Measurements from ENCODE around the gene GRIA3.
"Not testable (repeated sequence)": the region's sequence is repeated elsewhere in the genome, so short reads cannot be mapped to it uniquely, and the experiment has no call there.

GRIA3 gene

GRCh38 chrX:123455693-123456092 is 271.6 kb downstream of the GRIA3 start:
- DNase-seq (ENCODE audit: low read depth, low spot score) = no peak

GRCh38 chrX:123464709-123465108 is 280.6 kb downstream of the GRIA3 start:
- DNase-seq (ENCODE audit: low read depth, low spot score) = no peak

GRCh38 chrX:123468481-123468880 is 284.4 kb downstream of the GRIA3 start:
- DNase-seq (ENCODE audit: low read depth, low spot score) = no peak

- no peak for DNase-seq (ENCODE audit: low read depth, low spot score)
Observed at GRCh38 chrX:123475068-123475724, 291.1 kb downstream of the GRIA3 start.

GRCh38 chrX:123476611-123477219 is 292.6 kb downstream of the GRIA3 start:
- DNase-seq (ENCODE audit: low read depth, low spot score) = peak; percentile 28

- DNase-seq (ENCODE audit: low read depth, low spot score) = no peak
Observed at GRCh38 chrX:123477673-123478072, 293.6 kb downstream of the GRIA3 start.

GRCh38 chrX:123481913-123482851 is 298.1 kb downstream of the GRIA3 start:
- no peak for DNase-seq (ENCODE audit: low read depth, low spot score)

- DNase-seq (ENCODE audit: low read depth, low spot score) = no peak
Observed at GRCh38 chrX:123486297-123486696, 302.2 kb downstream of the GRIA3 start.

- DNase-seq (ENCODE audit: low read depth, low spot score) = no peak
Observed at GRCh38 chrX:123487236-123487635, 303.2 kb downstream of the GRIA3 start.

- DNase-seq (ENCODE audit: low read depth, low spot score) = no peak
Observed at GRCh38 chrX:123487669-123488068, 303.6 kb downstream of the GRIA3 start.

- DNase-seq (ENCODE audit: low read depth, low spot score) = no peak
Observed at GRCh38 chrX:123489011-123489410, 304.9 kb downstream of the GRIA3 start.

GRCh38 chrX:123493857-123494256 is 309.8 kb downstream of the GRIA3 start:
- no peak for DNase-seq (ENCODE audit: low read depth, low spot score)

GRCh38 chrX:123499787-123500186 is 315.7 kb downstream of the GRIA3 start:
- no peak for DNase-seq (ENCODE audit: low read depth, low spot score)

GRCh38 chrX:123504047-123504446 is 320.0 kb downstream of the GRIA3 start:
- DNase-seq (ENCODE audit: low read depth, low spot score) = no peak

- DNase-seq (ENCODE audit: low read depth, low spot score) = peak; percentile 25
Observed at GRCh38 chrX:123504630-123505270, 320.7 kb downstream of the GRIA3 start.

- no peak for DNase-seq (ENCODE audit: low read depth, low spot score)
Observed at GRCh38 chrX:123513585-123514278, 329.7 kb downstream of the GRIA3 start.

GRCh38 chrX:123514279-123514640 is 330.2 kb downstream of the GRIA3 start:
- DNase-seq (ENCODE audit: low read depth, low spot score) = peak; percentile 74

- DNase-seq (ENCODE audit: low read depth, low spot score) = no peak
Observed at GRCh38 chrX:123518791-123519190, 334.7 kb downstream of the GRIA3 start.

GRCh38 chrX:123525123-123525725 is 341.1 kb downstream of the GRIA3 start:
- DNase-seq (ENCODE audit: low read depth, low spot score) = no peak

GRCh38 chrX:123530726-123531125 is 346.6 kb downstream of the GRIA3 start:
- not testable (repeated sequence) for DNase-seq (ENCODE audit: low read depth, low spot score)
